GM12875 (cell line): ENCODE data around the gene PCDHA2.

ENCODE experiments used
- H3K4me3 ChIP-seq: one replicate; pipeline ENCODE4 v1.5.1; 2011; ENCODE audit warnings: low read depth, low read length, control low read depth
- TF ChIP-seq, protein P1 (sequence below): IDR thresholded peaks from 2 replicates; pipeline ENCODE4 v1.5.1; 2011; ENCODE audit warnings: low read depth, mild to moderate bottlenecking, control low read depth, inconsistent platforms, low read length, moderate library complexity, borderline replicate concordance; ENCODE audit not compliant: insufficient read depth

Gene PCDHA2

DNA sequence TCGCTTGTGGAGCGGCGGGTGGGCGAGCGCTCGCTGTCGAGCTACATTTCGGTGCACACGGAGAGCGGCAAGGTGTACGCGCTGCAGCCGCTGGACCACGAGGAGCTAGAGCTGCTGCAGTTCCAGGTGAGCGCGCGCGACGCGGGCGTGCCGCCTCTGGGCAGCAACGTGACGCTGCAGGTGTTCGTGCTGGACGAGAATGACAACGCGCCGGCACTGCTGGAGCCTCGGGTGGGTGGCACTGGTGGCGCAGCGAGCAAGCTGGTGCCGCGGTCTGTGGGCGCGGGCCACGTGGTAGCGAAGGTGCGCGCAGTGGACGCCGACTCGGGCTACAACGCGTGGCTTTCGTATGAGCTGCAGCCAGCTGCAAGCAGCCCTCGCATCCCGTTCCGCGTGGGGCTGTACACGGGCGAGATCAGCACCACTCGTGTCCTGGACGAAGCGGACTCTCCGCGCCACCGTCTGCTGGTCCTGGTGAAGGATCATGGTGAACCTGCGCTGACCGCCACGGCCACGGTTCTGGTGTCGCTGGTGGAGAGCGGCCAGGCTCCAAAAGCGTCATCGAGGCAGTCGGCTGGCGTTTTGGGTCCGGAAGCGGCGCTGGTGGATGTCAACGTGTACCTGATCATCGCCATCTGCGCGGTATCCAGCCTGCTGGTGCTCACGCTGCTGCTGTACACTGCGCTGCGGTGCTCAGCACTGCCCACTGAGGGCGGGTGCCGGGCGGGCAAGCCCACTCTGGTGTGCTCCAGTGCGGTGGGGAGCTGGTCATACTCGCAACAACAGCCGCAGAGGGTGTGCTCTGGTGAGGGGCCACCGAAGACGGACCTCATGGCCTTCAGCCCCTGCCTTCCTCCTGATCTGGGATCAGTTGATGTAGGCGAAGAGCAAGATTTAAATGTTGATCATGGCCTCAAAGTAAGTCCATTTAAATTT lies 48.4 kb downstream of the PCDHA2 start:
- no peak overlapping the region for H3K4me3 ChIP-seq
- TF ChIP-seq, protein P1, sequence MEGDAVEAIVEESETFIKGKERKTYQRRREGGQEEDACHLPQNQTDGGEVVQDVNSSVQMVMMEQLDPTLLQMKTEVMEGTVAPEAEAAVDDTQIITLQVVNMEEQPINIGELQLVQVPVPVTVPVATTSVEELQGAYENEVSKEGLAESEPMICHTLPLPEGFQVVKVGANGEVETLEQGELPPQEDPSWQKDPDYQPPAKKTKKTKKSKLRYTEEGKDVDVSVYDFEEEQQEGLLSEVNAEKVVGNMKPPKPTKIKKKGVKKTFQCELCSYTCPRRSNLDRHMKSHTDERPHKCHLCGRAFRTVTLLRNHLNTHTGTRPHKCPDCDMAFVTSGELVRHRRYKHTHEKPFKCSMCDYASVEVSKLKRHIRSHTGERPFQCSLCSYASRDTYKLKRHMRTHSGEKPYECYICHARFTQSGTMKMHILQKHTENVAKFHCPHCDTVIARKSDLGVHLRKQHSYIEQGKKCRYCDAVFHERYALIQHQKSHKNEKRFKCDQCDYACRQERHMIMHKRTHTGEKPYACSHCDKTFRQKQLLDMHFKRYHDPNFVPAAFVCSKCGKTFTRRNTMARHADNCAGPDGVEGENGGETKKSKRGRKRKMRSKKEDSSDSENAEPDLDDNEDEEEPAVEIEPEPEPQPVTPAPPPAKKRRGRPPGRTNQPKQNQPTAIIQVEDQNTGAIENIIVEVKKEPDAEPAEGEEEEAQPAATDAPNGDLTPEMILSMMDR = no peak
